WTC11 (cell line): ENCODE measurements around the gene UHRF1. TPM values are rescaled to one million over a fixed set of nuclear protein-coding genes. Genes with fewer than 3 reads are reported as not detected.
"Not testable (repeated sequence)": the region's sequence is repeated elsewhere in the genome, so short reads cannot be mapped to it uniquely, and the experiment has no call there.

Source experiments
- ATAC-seq: fragments of 200-7000 bp; cut with Tn5 transposase; 2 replicates; pipeline ENCODE4 v1.10.0; 2021; ENCODE audit warnings: mild to moderate bottlenecking, moderate library complexity
- CTCF ChIA-PET: fragments of 300-600 bp; sonication (Branson Sonifier 250); formaldehyde crosslinking; loops from one replicate; lab custom pipeline; 2021; ENCODE audit warnings: antibody characterized with exemption; lab: Charles Lee
- POLR2A ChIA-PET: fragments of 350-600 bp; sonication (Branson Sonifier 250); formaldehyde crosslinking; loops from one replicate; lab custom pipeline; 2021; ENCODE audit warnings: antibody characterized with exemption; lab: Charles Lee
- DNase-seq: peaks from one replicate; pipeline ENCODE4 v3.0.0; 2021; ENCODE audit warnings: low spot score
- H3K27ac Mint-ChIP-seq: 2 replicates; pipeline ENCODE4 v1.8.0; 2021; ENCODE audit warnings: mixed read lengths
- H3K27me3 Mint-ChIP-seq: 2 replicates; pipeline ENCODE4 v1.8.0; 2021; ENCODE audit warnings: low read depth, mild to moderate bottlenecking, moderate library complexity, mixed read lengths
- H3K36me3 Mint-ChIP-seq: 2 replicates; pipeline ENCODE4 v1.8.0; 2021; ENCODE audit warnings: mixed read lengths
- H3K4me1 Mint-ChIP-seq: 2 replicates; pipeline ENCODE4 v1.8.0; 2022; ENCODE audit warnings: mixed read lengths
- H3K4me3 Mint-ChIP-seq: 2 replicates; pipeline ENCODE4 v1.8.0; 2021; ENCODE audit warnings: mild to moderate bottlenecking, moderate library complexity, mixed read lengths
- H3K9me3 Mint-ChIP-seq: 2 replicates; pipeline ENCODE4 v1.8.0; 2021; ENCODE audit warnings: mixed read lengths
- CREM ChIP-seq: sonication (generic); formaldehyde crosslinking; IDR thresholded peaks from 2 replicates; pipeline ENCODE4 v1.8.1; 2022; ENCODE audit warnings: mild to moderate bottlenecking, missing genetic modification reagents, moderate library complexity
- EMX1 ChIP-seq: fragments of 250-450 bp; sonication (Bioruptor Pico); IDR thresholded peaks from 2 replicates; pipeline ENCODE4 v1.8.0; 2021; ENCODE audit warnings: mild to moderate bottlenecking
- ESRRA ChIP-seq: sonication (generic); formaldehyde crosslinking; IDR thresholded peaks from 2 replicates; pipeline ENCODE4 v1.8.1; 2022; ENCODE audit warnings: mild to moderate bottlenecking, missing genetic modification reagents, borderline replicate concordance
- FOXJ3 ChIP-seq: sonication (generic); formaldehyde crosslinking; IDR thresholded peaks from 2 replicates; pipeline ENCODE4 v1.9.0; 2021; ENCODE audit warnings: missing genetic modification reagents, mild to moderate bottlenecking, borderline replicate concordance
- FOXK1 ChIP-seq: sonication (generic); formaldehyde crosslinking; IDR thresholded peaks from 2 replicates; pipeline ENCODE4 v1.8.0; 2022; ENCODE audit warnings: mild to moderate bottlenecking, moderate library complexity, missing genetic modification reagents
- JUN ChIP-seq: sonication (generic); formaldehyde crosslinking; IDR thresholded peaks from 2 replicates; pipeline ENCODE4 v1.8.0; 2023; ENCODE audit warnings: mild to moderate bottlenecking, missing genetic modification reagents
- KAT7 ChIP-seq: sonication (generic); formaldehyde crosslinking; IDR thresholded peaks from 2 replicates; pipeline ENCODE4 v1.8.1; 2023; ENCODE audit warnings: missing genetic modification reagents, mild to moderate bottlenecking, borderline replicate concordance
- MYBL2 ChIP-seq: sonication (generic); formaldehyde crosslinking; IDR thresholded peaks from 2 replicates; pipeline ENCODE4 v1.8.1; 2023; ENCODE audit warnings: mild to moderate bottlenecking, moderate library complexity, missing genetic modification reagents
- NFATC4 ChIP-seq: fragments of 250-450 bp; sonication (Bioruptor Pico); IDR thresholded peaks from 2 replicates; pipeline ENCODE4 v1.9.0; 2021; ENCODE audit warnings: mild to moderate bottlenecking
- SMAD4 ChIP-seq: sonication (generic); formaldehyde crosslinking; IDR thresholded peaks from 2 replicates; pipeline ENCODE4 v1.8.0; 2022; ENCODE audit warnings: mild to moderate bottlenecking, missing genetic modification reagents
- TEAD4 ChIP-seq: sonication (generic); formaldehyde crosslinking; IDR thresholded peaks from 2 replicates; pipeline ENCODE4 v1.8.0; 2022; ENCODE audit warnings: mild to moderate bottlenecking, missing genetic modification reagents
- ZNF121 ChIP-seq: sonication (generic); formaldehyde crosslinking; IDR thresholded peaks from 2 replicates; pipeline ENCODE4 v1.8.0; 2023; ENCODE audit warnings: missing genetic modification reagents
- ZNF232 ChIP-seq: sonication (generic); formaldehyde crosslinking; IDR thresholded peaks from 2 replicates; pipeline ENCODE4 v1.8.0; 2022; ENCODE audit warnings: mild to moderate bottlenecking, missing genetic modification reagents
- ZNF423 ChIP-seq: fragments of 250-450 bp; sonication (Bioruptor Pico); IDR thresholded peaks from 2 replicates; pipeline ENCODE4 v2.1.2; 2022; ENCODE audit warnings: mild to moderate bottlenecking, moderate library complexity
- total RNA-seq: library from RNA; stranded (reverse); gene quantifications from 3 replicates; pipeline ENCODE4 v1.2.3, GENCODE V29; 2021
- TF ChIP-seq, protein P1 (sequence below): sonication (generic); formaldehyde crosslinking; IDR thresholded peaks from 2 replicates; pipeline ENCODE4 v1.8.1; 2023; ENCODE audit warnings: mild to moderate bottlenecking, missing genetic modification reagents
- TF ChIP-seq, protein P2 (sequence below): sonication (generic); formaldehyde crosslinking; conservative IDR thresholded peaks from 2 replicates; pipeline ENCODE4 v1.8.1; 2022; ENCODE audit warnings: mild to moderate bottlenecking, missing genetic modification reagents
- TF ChIP-seq, protein P3 (sequence below): sonication (generic); formaldehyde crosslinking; IDR thresholded peaks from 2 replicates; pipeline ENCODE4 v1.8.0; 2022; ENCODE audit warnings: missing genetic modification reagents
- TF ChIP-seq, protein P4 (sequence below): fragments of 250-450 bp; sonication (Bioruptor Pico); IDR thresholded peaks from 2 replicates; pipeline ENCODE4 v1.9.0; 2021; ENCODE audit warnings: mild to moderate bottlenecking

UHRF1 gene
- total RNA-seq, 1 experiment from 2014 or later, result 42.5 TPM

- DNase-seq, result no peak
- H3K27me3 Mint-ChIP-seq, result no peaks in the 10 kb centered on the region
- no peaks in the 10 kb centered on the region for H3K9me3 Mint-ChIP-seq
- ChIA-PET POLR2A (no interaction called here), CTCF (interaction anchor here (0.8 to 1.2 kb wide), 2 partner anchors 9 to 24 kb away, joined by 3 to 4 read pairs; no protein-coding TSS in a partner anchor)
- ATAC-seq, result no peak
- no peaks in the 10 kb centered on the region for H3K4me1 Mint-ChIP-seq
- no peak overlapping the region for H3K4me3 Mint-ChIP-seq
- H3K36me3 Mint-ChIP-seq, result peaks cover 39% of the 10 kb centered on the region
- TF ChIP-seq ZNF423 (no peak), KAT7 (no peak), SMAD4 (CRISPR knock-in tag) (no peak), EMX1 (CRISPR knock-in tag) (no peak), JUN (CRISPR knock-in tag) (no peak), FOXJ3 (CRISPR knock-in tag) (no peak), ZNF232 (no peak), NFATC4 (no peak), MYBL2 (CRISPR knock-in tag) (no peak), TEAD4 (CRISPR knock-in tag) (no peak), ZNF121 (no peak), CREM (CRISPR knock-in tag) (no peak), FOXK1 (no peak)
- TF ChIP-seq, protein P1, sequence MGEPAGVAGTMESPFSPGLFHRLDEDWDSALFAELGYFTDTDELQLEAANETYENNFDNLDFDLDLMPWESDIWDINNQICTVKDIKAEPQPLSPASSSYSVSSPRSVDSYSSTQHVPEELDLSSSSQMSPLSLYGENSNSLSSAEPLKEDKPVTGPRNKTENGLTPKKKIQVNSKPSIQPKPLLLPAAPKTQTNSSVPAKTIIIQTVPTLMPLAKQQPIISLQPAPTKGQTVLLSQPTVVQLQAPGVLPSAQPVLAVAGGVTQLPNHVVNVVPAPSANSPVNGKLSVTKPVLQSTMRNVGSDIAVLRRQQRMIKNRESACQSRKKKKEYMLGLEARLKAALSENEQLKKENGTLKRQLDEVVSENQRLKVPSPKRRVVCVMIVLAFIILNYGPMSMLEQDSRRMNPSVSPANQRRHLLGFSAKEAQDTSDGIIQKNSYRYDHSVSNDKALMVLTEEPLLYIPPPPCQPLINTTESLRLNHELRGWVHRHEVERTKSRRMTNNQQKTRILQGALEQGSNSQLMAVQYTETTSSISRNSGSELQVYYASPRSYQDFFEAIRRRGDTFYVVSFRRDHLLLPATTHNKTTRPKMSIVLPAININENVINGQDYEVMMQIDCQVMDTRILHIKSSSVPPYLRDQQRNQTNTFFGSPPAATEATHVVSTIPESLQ, result no peak
- TF ChIP-seq, protein P2, sequence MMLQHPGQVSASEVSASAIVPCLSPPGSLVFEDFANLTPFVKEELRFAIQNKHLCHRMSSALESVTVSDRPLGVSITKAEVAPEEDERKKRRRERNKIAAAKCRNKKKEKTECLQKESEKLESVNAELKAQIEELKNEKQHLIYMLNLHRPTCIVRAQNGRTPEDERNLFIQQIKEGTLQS (CRISPR knock-in tag), result no peak
- TF ChIP-seq, protein P3, sequence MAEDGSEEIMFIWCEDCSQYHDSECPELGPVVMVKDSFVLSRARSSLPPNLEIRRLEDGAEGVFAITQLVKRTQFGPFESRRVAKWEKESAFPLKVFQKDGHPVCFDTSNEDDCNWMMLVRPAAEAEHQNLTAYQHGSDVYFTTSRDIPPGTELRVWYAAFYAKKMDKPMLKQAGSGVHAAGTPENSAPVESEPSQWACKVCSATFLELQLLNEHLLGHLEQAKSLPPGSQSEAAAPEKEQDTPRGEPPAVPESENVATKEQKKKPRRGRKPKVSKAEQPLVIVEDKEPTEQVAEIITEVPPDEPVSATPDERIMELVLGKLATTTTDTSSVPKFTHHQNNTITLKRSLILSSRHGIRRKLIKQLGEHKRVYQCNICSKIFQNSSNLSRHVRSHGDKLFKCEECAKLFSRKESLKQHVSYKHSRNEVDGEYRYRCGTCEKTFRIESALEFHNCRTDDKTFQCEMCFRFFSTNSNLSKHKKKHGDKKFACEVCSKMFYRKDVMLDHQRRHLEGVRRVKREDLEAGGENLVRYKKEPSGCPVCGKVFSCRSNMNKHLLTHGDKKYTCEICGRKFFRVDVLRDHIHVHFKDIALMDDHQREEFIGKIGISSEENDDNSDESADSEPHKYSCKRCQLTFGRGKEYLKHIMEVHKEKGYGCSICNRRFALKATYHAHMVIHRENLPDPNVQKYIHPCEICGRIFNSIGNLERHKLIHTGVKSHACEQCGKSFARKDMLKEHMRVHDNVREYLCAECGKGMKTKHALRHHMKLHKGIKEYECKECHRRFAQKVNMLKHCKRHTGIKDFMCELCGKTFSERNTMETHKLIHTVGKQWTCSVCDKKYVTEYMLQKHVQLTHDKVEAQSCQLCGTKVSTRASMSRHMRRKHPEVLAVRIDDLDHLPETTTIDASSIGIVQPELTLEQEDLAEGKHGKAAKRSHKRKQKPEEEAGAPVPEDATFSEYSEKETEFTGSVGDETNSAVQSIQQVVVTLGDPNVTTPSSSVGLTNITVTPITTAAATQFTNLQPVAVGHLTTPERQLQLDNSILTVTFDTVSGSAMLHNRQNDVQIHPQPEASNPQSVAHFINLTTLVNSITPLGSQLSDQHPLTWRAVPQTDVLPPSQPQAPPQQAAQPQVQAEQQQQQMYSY (CRISPR knock-in tag), result no peak
- TF ChIP-seq, protein P4, sequence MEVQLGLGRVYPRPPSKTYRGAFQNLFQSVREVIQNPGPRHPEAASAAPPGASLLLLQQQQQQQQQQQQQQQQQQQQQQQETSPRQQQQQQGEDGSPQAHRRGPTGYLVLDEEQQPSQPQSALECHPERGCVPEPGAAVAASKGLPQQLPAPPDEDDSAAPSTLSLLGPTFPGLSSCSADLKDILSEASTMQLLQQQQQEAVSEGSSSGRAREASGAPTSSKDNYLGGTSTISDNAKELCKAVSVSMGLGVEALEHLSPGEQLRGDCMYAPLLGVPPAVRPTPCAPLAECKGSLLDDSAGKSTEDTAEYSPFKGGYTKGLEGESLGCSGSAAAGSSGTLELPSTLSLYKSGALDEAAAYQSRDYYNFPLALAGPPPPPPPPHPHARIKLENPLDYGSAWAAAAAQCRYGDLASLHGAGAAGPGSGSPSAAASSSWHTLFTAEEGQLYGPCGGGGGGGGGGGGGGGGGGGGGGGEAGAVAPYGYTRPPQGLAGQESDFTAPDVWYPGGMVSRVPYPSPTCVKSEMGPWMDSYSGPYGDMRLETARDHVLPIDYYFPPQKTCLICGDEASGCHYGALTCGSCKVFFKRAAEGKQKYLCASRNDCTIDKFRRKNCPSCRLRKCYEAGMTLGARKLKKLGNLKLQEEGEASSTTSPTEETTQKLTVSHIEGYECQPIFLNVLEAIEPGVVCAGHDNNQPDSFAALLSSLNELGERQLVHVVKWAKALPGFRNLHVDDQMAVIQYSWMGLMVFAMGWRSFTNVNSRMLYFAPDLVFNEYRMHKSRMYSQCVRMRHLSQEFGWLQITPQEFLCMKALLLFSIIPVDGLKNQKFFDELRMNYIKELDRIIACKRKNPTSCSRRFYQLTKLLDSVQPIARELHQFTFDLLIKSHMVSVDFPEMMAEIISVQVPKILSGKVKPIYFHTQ, result no peak
- H3K27ac Mint-ChIP-seq, result no peak overlapping the region
Observed at GRCh38 chr19:4935444-4935843, 26.1 kb downstream of the UHRF1 start.

DNA sequence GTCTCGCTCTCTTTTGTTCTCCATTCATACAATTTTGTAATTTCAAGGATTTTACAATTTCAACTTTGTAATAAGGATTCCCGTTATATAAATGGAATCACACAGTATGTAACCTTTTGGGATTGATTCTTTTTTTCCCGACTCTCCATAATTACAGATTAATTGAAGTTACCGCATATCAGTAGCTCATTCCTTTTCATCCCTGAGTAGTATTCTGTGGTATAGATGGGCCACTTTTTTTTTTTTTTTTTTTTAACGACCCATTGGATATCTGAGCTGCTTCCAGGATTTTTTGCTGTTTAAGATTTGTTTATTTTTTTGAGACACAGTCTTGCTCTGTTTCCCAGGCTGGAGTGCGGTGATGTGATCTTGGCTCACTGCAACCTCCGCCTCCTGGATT, 27.8 kb downstream of the UHRF1 start:
- Mint-ChIP-seq H3K27me3 (no peaks in the 10 kb centered on the region), H3K36me3 (peaks cover 35% of the 10 kb centered on the region), H3K27ac (no peak overlapping the region), H3K4me3 (no peak overlapping the region), H3K9me3 (no peaks in the 10 kb centered on the region), H3K4me1 (no peaks in the 10 kb centered on the region)
- ATAC-seq (no peak), DNase-seq (no peak)
- no peak for TF ChIP-seq ESRRA
- ChIA-PET POLR2A (interaction anchor here (0.5 to 0.6 kb wide), 2 partner anchors 24 to 32 kb away, joined by 4 to 6 read pairs; partner anchors contain the start of gene KDM4B), CTCF (interaction anchor here (0.6 to 0.7 kb wide), 3 partner anchors 9 to 535 kb away, joined by 3 to 4 read pairs (median 3); no protein-coding TSS in a partner anchor)

DNA sequence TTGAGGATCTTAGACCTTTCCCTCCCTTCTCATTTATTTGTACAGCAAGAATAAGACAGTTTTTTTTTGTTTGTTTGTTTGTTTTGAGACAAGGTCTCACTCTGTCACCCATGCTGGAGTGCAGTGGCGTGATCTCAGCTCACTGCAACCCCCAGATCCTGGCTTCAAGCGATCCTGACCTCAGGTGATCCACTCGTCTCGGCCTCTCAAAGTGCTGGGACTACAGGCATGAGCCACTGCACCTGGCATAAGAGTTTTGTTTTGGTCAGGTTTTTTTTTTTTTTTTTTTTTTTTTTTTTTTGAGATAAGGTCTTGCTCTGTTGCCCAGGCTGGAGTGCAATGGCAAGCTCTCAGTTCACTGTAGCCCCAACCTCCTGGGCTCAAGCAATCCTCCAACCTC, 29.2 kb downstream of the UHRF1 start:
- H3K36me3 Mint-ChIP-seq, result peaks cover 24% of the 10 kb centered on the region
- H3K27me3 Mint-ChIP-seq, H3K27ac Mint-ChIP-seq, H3K4me1 Mint-ChIP-seq, DNase-seq, H3K4me3 Mint-ChIP-seq, H3K9me3 Mint-ChIP-seq, POLR2A ChIA-PET, ATAC-seq: not testable (repeated sequence)
- CTCF ChIA-PET, result interaction anchor here (0.6 to 0.9 kb wide), 2 partner anchors 98 to 116 kb away, joined by 3 read pairs; no protein-coding TSS in a partner anchor
